Brain pericyte (primary cell): Measurements from ENCODE around the gene KRTAP19-1.

Experiments used
- DNase-seq: peaks from one replicate; pipeline ENCODE4 v3.0.0-alpha.2; 2012; ENCODE audit warnings: low read depth, low spot score

The KRTAP19-1 gene

DNA sequence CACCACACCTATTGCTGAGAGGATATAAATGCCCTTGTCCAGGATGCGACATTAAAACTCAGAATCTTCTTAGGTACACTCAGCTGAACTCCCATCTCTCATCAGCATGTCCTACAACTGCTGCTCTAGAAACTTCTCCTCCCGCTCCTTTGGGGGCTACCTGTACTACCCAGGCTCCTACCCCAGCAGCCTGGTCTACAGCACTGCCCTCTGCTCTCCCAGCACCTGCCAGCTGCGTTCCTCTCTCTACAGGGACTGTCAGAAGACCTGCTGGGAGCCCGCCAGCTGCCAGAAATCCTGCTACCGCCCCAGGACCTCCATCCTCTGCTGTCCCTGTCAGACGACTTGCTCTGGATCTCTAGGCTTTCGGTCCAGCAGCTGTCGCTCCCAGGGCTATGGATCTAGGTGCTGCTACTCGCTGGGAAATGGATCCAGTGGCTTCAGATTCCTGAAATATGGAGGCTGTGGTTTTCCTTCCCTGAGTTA, 50.0 kb downstream of the KRTAP19-1 start, which contains the start of gene KRTAP13-4:
TSS of gene KRTAP13-4 (plus strand) at position 51 of the 486 bp plus-strand sequence. CDS start at position 107, 56 bp downstream.
- no peak for DNase-seq
